Mesendoderm (in vitro differentiated cells): ENCODE measurements around the gene STK33.

ENCODE experiments used
- DNase-seq: peaks from one replicate; pipeline ENCODE4 v3.0.0; 2013
- H2AK5ac ChIP-seq: 2 replicates; pipeline ENCODE4 v1.6.1; 2013; ENCODE audit warnings: low read length, inconsistent platforms
- H2BK120ac ChIP-seq: 2 replicates; pipeline ENCODE4 v1.6.1; 2013; ENCODE audit warnings: low read depth, mild to moderate bottlenecking, low read length, moderate library complexity, mixed read lengths
- H2BK15ac ChIP-seq: replicated peaks from 2 replicates; pipeline ENCODE4 v1.6.1; 2013; ENCODE audit warnings: low read depth, mild to moderate bottlenecking, moderate library complexity
- H2BK5ac ChIP-seq: 2 replicates; pipeline ENCODE4 v1.6.1; 2013; ENCODE audit warnings: low read length, inconsistent platforms
- H3K18ac ChIP-seq: 2 replicates; pipeline ENCODE4 v1.6.1; 2013; ENCODE audit warnings: mild to moderate bottlenecking, low read length, mixed read lengths
- H3K23ac ChIP-seq: one replicate; pipeline ENCODE4 v1.6.1; 2013; ENCODE audit warnings: low read length
- H3K27ac ChIP-seq: 2 replicates; pipeline ENCODE4 v1.5.1; 2013; ENCODE audit warnings: low read depth, mild to moderate bottlenecking, inconsistent platforms, low read length, moderate library complexity
- H3K27me3 ChIP-seq: 2 replicates; pipeline ENCODE4 v1.6.1; 2013; ENCODE audit warnings: low read length, control low read depth, mild to moderate bottlenecking, inconsistent platforms; ENCODE audit not compliant: insufficient read depth, poor library complexity
- H3K36me3 ChIP-seq: 2 replicates; pipeline ENCODE4 v1.6.1; 2013; ENCODE audit warnings: low read length, inconsistent platforms; ENCODE audit not compliant: control insufficient read depth, insufficient read depth
- H3K4ac ChIP-seq: one replicate; pipeline ENCODE4 v1.6.1; 2013; ENCODE audit warnings: low read depth, mild to moderate bottlenecking, low read length, moderate library complexity
- H3K4me1 ChIP-seq: 2 replicates; pipeline ENCODE4 v1.6.1; 2013; ENCODE audit warnings: low read depth, low read length, inconsistent platforms; ENCODE audit not compliant: control insufficient read depth
- H3K4me2 ChIP-seq: 2 replicates; pipeline ENCODE4 v1.6.1; 2013; ENCODE audit warnings: low read length
- H3K4me3 ChIP-seq: 2 replicates; pipeline ENCODE4 v1.5.1; 2013; ENCODE audit warnings: mild to moderate bottlenecking, low read length
- H3K56ac ChIP-seq: one replicate; pipeline ENCODE4 v1.6.1; 2013; ENCODE audit warnings: low read length
- H3K79me1 ChIP-seq: 2 replicates; pipeline ENCODE4 v1.6.1; 2013; ENCODE audit warnings: low read length, inconsistent platforms
- H3K79me2 ChIP-seq: 2 replicates; pipeline ENCODE4 v1.6.1; 2013; ENCODE audit warnings: mild to moderate bottlenecking, low read length; ENCODE audit not compliant: control insufficient read depth, insufficient read depth
- H3K9ac ChIP-seq: 2 replicates; pipeline ENCODE4 v1.6.1; 2013; ENCODE audit warnings: low read length, inconsistent platforms
- H4K5ac ChIP-seq: one replicate; pipeline ENCODE4 v1.6.1; 2013; ENCODE audit warnings: low read length
- H4K8ac ChIP-seq: one replicate; pipeline ENCODE4 v1.6.1; 2013; ENCODE audit warnings: low read depth, mild to moderate bottlenecking, control low read depth, low read length, moderate library complexity
- WGBS: extraction: QIAGEN DNeasy Blood & Tissue Kit; methylation state at CpG from one replicate; pipeline ENCODE4 v1.1.7; 2013; ENCODE audit warnings: low lambda C conversion rate, missing lambda C conversion rate; ENCODE audit not compliant: insufficient coverage; ENCODE audit errors: extremely low coverage; 5-methylcytosine and 5-hydroxymethylcytosine counted together

The STK33 gene

DNA sequence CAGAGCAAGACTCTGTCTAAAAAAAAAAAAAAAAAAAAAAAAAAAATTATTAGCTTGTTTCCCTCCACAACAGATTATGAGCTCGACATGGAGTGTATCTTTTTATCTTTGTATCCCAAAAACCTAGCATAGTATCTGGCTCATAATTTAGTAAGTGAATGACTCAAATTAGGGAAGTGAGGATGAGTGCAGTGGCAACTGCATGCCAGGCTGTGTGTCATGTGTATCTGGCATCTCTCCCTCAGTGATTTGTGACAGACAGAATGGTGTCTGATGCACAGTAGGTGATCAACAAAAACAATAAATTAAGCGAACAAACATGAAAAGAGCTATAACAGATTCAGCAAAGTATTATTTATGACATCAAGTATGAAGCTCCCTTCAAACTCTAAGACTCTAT, 7.2 kb downstream of the STK33 start:
- no peak overlapping the region for H2AK5ac ChIP-seq
- no peak overlapping the region for H2BK5ac ChIP-seq
- no peak overlapping the region for H3K56ac ChIP-seq
- no peaks in the 10 kb centered on the region for H3K36me3 ChIP-seq
- H3K4me3 ChIP-seq: no peak overlapping the region
- no peak overlapping the region for H2BK15ac ChIP-seq
- DNase-seq: no peak
- H3K18ac ChIP-seq: no peak overlapping the region
- no peaks in the 10 kb centered on the region for H3K79me2 ChIP-seq
- no peak overlapping the region for H2BK120ac ChIP-seq
- H3K27me3 ChIP-seq: no peaks in the 10 kb centered on the region
- H3K79me1 ChIP-seq: no peaks in the 10 kb centered on the region
- H3K27ac ChIP-seq: no peak overlapping the region
- WGBS: no CpG with 5 or more reads among the region's 2 CpGs
- H3K4me1 ChIP-seq: no peaks in the 10 kb centered on the region
- no peak overlapping the region for H3K23ac ChIP-seq
- H3K4ac ChIP-seq: no peak overlapping the region
- no peak overlapping the region for H4K8ac ChIP-seq
- no peak overlapping the region for H4K5ac ChIP-seq
- no peak overlapping the region for H3K9ac ChIP-seq
- no peak overlapping the region for H3K4me2 ChIP-seq

DNA sequence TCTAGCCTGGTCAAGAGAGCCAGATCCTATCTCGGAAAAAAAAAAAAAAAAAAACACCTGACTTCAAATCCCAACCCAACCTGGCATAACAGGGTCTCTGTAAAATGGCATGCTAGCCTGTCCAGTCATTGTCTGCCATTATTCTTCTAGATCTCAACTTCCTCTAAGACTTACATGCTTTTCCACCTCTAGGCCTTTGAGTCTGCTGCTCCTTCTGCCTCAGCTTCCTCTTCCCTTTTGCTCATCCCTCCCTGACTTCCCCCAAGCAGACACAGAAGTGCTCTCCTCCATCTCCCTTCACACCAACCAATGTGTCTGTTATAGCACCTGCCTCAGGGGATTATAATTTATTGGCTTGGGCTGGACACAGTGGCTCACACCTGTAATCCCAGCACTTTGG, 7.8 kb downstream of the STK33 start:
- no CpG with 5 or more reads among the region's 1 CpG for WGBS
- H4K8ac ChIP-seq: no peak overlapping the region
- H3K36me3 ChIP-seq: no peaks in the 10 kb centered on the region
- no peak overlapping the region for H2BK5ac ChIP-seq
- H3K9ac ChIP-seq: no peak overlapping the region
- no peak overlapping the region for H3K4me2 ChIP-seq
- H2AK5ac ChIP-seq: no peak overlapping the region
- no peaks in the 10 kb centered on the region for H3K27me3 ChIP-seq
- H2BK15ac ChIP-seq: no peak overlapping the region
- H3K23ac ChIP-seq: no peak overlapping the region
- no peaks in the 10 kb centered on the region for H3K79me1 ChIP-seq
- H4K5ac ChIP-seq: no peak overlapping the region
- no peak overlapping the region for H2BK120ac ChIP-seq
- H3K56ac ChIP-seq: no peak overlapping the region
- H3K18ac ChIP-seq: no peak overlapping the region
- no peak overlapping the region for H3K4me3 ChIP-seq
- no peak overlapping the region for H3K27ac ChIP-seq
- no peaks in the 10 kb centered on the region for H3K79me2 ChIP-seq
- no peak overlapping the region for H3K4ac ChIP-seq
- no peaks in the 10 kb centered on the region for H3K4me1 ChIP-seq
- DNase-seq: no peak

DNA sequence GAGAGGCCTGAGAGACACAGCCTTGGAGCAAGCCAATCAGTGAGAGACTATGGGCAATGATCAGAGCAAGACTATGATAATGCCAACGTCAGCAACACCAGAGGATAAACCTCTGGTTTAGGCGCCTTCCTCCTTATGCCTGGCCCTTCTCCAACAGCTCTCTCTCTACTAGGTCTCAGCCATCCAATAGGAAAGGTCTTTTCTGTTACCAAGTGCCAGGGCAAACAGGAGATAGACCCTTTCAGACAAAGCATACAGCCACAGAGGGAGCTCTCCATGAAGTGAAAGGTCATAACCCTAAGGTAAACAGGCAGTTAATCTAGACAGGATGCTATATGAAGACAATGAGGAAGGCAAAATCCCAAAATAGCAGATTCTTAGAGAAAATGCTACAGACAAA, 9.5 kb downstream of the STK33 start:
- H2BK15ac ChIP-seq: no peak overlapping the region
- no peak overlapping the region for H3K4me2 ChIP-seq
- no CpG with 5 or more reads among the region's 2 CpGs for WGBS
- H3K18ac ChIP-seq: no peak overlapping the region
- no peak overlapping the region for H3K4me3 ChIP-seq
- no peaks in the 10 kb centered on the region for H3K79me1 ChIP-seq
- no peaks in the 10 kb centered on the region for H3K36me3 ChIP-seq
- no peak overlapping the region for H4K5ac ChIP-seq
- H3K23ac ChIP-seq: no peak overlapping the region
- no peaks in the 10 kb centered on the region for H3K4me1 ChIP-seq
- no peak overlapping the region for H3K27ac ChIP-seq
- DNase-seq: peak; percentile 63
- no peak overlapping the region for H4K8ac ChIP-seq
- H3K27me3 ChIP-seq: no peaks in the 10 kb centered on the region
- H3K4ac ChIP-seq: no peak overlapping the region
- H3K79me2 ChIP-seq: no peaks in the 10 kb centered on the region
- no peak overlapping the region for H2BK5ac ChIP-seq
- no peak overlapping the region for H3K9ac ChIP-seq
- no peak overlapping the region for H2AK5ac ChIP-seq
- H3K56ac ChIP-seq: no peak overlapping the region
- H2BK120ac ChIP-seq: no peak overlapping the region

DNA sequence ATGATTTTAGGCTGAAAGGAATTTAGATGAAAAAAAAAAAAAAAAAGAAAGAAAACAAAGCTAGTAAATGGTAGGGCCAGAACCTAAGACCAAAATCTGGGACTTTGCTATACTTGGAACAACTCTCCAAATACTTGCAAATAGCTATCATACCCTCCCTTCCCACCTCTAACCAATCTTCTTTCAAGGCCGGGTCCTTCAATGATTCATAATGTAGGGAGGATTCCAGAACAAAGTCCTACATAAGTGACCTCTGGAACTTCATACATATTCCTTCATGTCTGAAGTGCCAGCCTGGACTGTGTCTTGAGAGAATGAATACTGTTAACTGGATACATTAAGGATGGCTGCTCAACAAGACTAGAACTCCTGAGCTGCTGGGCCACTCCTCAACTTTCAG, 9.9 kb downstream of the STK33 start:
- no peaks in the 10 kb centered on the region for H3K36me3 ChIP-seq
- H3K4me3 ChIP-seq: no peak overlapping the region
- H2BK15ac ChIP-seq: no peak overlapping the region
- no peak overlapping the region for H4K8ac ChIP-seq
- no peaks in the 10 kb centered on the region for H3K79me1 ChIP-seq
- no peak overlapping the region for H2BK120ac ChIP-seq
- H4K5ac ChIP-seq: no peak overlapping the region
- no peak for DNase-seq
- H3K4ac ChIP-seq: no peak overlapping the region
- no peak overlapping the region for H3K27ac ChIP-seq
- no peaks in the 10 kb centered on the region for H3K4me1 ChIP-seq
- H3K27me3 ChIP-seq: no peaks in the 10 kb centered on the region
- H2AK5ac ChIP-seq: no peak overlapping the region
- H2BK5ac ChIP-seq: no peak overlapping the region
- H3K4me2 ChIP-seq: no peak overlapping the region
- H3K23ac ChIP-seq: no peak overlapping the region
- H3K18ac ChIP-seq: no peak overlapping the region
- no peak overlapping the region for H3K56ac ChIP-seq
- no peak overlapping the region for H3K9ac ChIP-seq
- H3K79me2 ChIP-seq: no peaks in the 10 kb centered on the region
- no CpG with 5 or more reads among the region's 1 CpG for WGBS

DNA sequence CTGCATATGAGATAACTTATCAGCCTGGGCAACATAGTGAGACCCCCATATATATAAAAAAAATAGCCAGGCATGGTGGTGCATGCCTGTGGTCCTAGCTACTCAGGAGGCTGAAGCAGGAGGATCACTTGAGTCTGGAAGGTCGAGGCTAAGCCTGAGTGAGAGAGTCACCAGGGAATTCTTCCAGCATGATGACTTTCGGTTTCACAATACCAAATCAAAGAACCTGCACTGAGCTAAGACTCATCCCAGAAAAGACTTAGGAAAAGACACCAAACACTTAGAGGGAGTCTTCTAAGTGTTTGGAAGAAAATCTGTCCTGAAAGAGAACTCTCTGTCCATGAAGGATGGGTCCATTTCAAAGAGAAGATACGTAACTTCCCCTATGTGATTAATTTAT, 12.7 kb downstream of the STK33 start:
- Histone ChIP-seq H4K5ac (no peak overlapping the region), H3K4me3 (no peak overlapping the region), H3K36me3 (no peaks in the 10 kb centered on the region), H2BK15ac (no peak overlapping the region), H3K23ac (no peak overlapping the region), H3K18ac (no peak overlapping the region), H2BK5ac (no peak overlapping the region), H2BK120ac (no peak overlapping the region), H3K56ac (no peak overlapping the region), H3K4ac (no peak overlapping the region), H3K9ac (no peak overlapping the region), H2AK5ac (no peak overlapping the region), H3K27me3 (no peaks in the 10 kb centered on the region), H3K79me2 (no peaks in the 10 kb centered on the region), H4K8ac (no peak overlapping the region), H3K27ac (no peak overlapping the region), H3K79me1 (no peaks in the 10 kb centered on the region), H3K4me1 (no peaks in the 10 kb centered on the region), H3K4me2 (no peak overlapping the region)
- DNase-seq: peak; percentile 8
- no CpG with 5 or more reads among the region's 3 CpGs for WGBS

DNA sequence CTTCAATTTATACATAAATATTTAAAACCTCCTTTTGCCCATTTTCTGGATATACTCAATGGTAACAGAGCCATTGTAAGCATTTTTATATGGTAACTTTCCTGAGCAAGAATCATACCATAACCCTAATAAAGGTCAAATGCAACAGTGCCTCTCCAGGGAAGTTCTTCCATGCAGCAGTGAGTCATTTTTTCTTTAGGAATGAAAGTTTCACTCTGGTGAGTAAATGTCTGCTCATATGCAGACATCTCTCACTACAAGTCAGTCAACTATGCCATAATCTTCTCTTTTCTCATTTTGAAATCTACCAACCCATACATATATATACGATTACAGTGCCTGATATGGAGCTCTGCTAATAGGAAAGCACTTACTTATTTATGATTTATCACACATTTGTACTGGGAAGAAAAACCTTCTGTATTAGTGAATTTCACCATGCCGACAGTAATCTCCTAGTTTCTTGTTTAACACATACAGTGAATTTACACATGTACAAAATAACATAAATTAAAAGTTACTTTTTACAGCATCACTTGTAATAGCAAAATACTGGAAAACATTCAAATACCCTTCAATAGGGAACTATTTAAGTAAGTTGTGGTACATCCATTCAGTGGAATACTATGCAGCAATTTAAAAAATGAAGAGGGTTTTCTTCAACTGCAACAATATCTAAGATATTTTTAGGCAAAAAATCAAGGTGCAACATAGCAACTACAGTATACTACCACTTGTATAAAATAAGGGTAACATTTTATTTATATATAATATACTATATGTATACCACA, 16.0 kb downstream of the STK33 start:
- H3K36me3 ChIP-seq: no peaks in the 10 kb centered on the region
- no peak overlapping the region for H2BK5ac ChIP-seq
- H2BK15ac ChIP-seq: no peak overlapping the region
- no peak overlapping the region for H3K18ac ChIP-seq
- no peak overlapping the region for H3K4me2 ChIP-seq
- no peak overlapping the region for H3K9ac ChIP-seq
- H3K4me1 ChIP-seq: no peaks in the 10 kb centered on the region
- H3K27ac ChIP-seq: no peak overlapping the region
- H3K27me3 ChIP-seq: no peaks in the 10 kb centered on the region
- H3K79me1 ChIP-seq: no peaks in the 10 kb centered on the region
- no CpG with 5 or more reads among the region's 2 CpGs for WGBS
- no peak overlapping the region for H3K4me3 ChIP-seq
- H3K79me2 ChIP-seq: no peaks in the 10 kb centered on the region
- no peak for DNase-seq
- H2BK120ac ChIP-seq: no peak overlapping the region
- no peak overlapping the region for H4K5ac ChIP-seq
- no peak overlapping the region for H3K23ac ChIP-seq
- H3K56ac ChIP-seq: no peak overlapping the region
- H3K4ac ChIP-seq: no peak overlapping the region
- no peak overlapping the region for H4K8ac ChIP-seq
- H2AK5ac ChIP-seq: no peak overlapping the region
